Stimulated activated CD4-positive, alpha-beta T cell treated with anti-CD3 and anti-CD28 coated beads, Interleukin-4, amount 100 ng/mL, for 4 hours (primary cell): ENCODE data around the gene EZH1.

Experiments
- DNase-seq, 2 experiments: peaks; one replicate each; pipeline ENCODE4 v3.0.0-alpha.2; 2020

The EZH1 gene

DNA sequence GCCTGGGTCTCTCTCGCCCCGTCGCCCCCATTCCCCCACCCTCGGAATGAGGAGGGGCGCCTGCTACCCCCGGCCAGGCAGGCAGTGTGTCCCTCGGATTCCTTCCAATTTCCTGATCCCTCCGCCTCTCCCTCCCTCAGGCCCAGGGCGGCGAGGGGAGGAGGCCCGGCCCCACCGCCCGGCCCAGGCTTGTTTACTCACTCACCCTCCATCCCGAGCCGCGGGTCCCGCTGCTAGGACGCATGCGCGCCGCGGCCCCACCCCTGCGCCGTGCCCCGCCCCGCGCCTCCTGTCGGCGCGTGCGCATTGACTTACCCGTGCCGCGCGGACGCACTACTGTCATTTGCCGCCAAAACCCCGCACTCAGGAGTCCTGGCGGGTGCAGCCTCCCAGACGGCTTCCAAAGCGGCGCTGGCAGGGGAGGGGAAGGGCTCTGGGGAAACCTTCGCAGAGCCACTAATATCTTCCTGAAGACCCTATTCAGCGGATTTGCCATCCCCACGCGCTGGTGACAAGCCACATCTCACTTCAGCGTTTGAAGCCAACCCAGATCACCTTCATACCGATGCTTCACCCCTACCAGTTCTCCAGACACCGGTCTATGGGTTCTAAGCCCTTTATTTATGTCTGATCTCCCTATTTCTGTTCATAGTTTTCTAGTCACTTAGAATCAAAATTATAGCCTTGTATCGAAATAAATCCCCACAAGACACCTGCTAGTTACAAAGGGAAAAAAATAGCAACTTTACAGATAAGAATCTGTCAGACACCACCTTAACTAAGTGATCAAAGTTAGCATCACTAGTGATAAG, at the start of gene EZH1:
TSS of gene EZH1 (minus strand) at position 235 of the 812 bp plus-strand sequence. CDS start 16,099 bp downstream, outside the sequence.
- DNase-seq: peak; percentile 89 to 91

GRCh38 chr17:42792545-42792944, 47.7 kb upstream of the EZH1 start:
- no peak for DNase-seq

GRCh38 chr17:42791948-42792347, 47.1 kb upstream of the EZH1 start:
- no peak for DNase-seq

- DNase-seq: no peak
Measured at GRCh38 chr17:42787266-42787665, 42.4 kb upstream of the EZH1 start.

DNA sequence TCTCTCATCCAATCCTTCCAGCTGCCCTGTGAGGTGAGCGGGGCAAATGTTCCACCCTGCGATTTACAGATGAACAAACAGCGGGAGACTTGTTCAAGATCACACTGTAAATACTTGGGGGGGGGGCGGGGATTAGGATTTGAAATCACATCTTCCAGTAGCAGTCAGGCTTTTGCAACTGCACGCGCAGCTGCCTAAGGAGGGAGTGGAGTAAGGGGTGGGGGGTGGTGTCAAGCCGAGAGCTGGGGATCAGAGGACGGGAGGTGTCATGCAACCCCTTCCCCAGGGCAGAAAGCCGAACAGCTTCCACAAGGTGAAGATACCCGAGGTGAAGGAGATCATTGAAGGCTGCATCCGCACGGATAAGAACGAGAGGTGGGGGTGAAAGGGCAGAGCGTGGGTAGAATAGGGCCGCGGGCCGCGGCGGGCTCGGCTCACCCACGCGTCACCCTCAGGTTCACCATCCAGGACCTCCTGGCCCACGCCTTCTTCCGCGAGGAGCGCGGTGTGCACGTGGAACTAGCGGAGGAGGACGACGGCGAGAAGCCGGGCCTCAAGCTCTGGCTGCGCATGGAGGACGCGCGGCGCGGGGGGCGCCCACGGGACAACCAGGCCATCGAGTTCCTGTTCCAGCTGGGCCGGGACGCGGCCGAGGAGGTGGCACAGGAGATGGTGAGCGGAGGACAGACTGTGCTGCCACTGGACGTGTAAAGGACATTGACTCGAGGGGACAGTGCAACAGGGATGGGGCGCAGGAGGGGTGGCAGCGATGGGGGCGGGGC, 40.2 kb upstream of the EZH1 start:
- peak in 1 of 2 experiments; percentile 47 for DNase-seq

- DNase-seq: no peak
Measured at GRCh38 chr17:42784409-42784808, 39.6 kb upstream of the EZH1 start.

DNA sequence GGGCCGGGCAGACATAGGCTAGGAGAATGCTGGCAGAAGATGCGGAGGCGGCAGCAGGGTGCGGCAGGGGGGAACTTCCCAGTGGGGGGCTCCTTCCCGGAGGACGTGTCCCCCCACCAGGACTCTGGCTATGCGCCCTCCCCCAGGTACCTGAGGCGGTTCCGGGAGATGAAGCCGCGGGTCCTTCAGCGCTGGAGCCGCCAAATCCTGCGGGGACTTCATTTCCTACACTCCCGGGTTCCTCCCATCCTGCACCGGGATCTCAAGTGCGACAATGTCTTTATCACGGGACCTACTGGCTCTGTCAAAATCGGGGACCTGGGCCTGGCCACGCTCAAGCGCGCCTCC, 38.9 kb upstream of the EZH1 start:
- no peak for DNase-seq

DNA sequence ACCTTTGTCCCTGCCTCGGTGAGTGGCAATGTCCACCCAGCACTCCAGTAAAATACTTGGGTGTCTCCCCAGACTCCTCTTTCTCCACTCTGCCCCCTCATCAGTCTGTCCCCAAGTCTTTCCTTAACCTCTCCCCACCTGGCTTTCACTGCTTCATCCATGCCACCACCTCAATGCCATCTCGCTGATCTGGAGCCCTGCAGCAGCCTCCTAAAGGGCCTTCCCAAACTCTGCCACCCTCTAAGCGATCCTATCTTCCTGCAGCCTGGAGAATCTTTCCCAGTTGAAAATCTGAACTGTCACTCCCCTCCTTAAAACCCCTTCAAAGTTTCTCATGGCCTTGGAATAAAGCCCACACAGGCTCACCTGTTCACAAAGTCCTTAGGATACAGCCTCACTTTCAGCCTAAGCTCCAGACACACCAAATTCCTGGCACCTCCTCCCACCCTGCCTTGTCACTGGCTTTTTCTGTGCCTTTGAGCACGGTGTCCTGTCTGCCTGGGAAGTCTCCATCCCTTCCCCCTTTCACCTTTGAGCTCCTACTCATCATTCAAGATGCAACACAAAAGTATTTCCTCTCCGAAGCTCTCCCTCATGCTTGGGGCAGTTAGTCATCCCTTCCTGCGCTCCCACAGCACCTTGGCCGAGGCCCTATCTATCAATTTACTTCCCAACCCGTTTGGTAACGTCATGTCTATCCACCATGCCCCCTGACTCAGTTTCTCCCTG, 38.4 kb upstream of the EZH1 start:
- DNase-seq: no peak

GRCh38 chr17:42782166-42783061, 37.6 kb upstream of the EZH1 start:
- no peak for DNase-seq

GRCh38 chr17:42781639-42782165, 36.9 kb upstream of the EZH1 start:
- no peak for DNase-seq

DNA sequence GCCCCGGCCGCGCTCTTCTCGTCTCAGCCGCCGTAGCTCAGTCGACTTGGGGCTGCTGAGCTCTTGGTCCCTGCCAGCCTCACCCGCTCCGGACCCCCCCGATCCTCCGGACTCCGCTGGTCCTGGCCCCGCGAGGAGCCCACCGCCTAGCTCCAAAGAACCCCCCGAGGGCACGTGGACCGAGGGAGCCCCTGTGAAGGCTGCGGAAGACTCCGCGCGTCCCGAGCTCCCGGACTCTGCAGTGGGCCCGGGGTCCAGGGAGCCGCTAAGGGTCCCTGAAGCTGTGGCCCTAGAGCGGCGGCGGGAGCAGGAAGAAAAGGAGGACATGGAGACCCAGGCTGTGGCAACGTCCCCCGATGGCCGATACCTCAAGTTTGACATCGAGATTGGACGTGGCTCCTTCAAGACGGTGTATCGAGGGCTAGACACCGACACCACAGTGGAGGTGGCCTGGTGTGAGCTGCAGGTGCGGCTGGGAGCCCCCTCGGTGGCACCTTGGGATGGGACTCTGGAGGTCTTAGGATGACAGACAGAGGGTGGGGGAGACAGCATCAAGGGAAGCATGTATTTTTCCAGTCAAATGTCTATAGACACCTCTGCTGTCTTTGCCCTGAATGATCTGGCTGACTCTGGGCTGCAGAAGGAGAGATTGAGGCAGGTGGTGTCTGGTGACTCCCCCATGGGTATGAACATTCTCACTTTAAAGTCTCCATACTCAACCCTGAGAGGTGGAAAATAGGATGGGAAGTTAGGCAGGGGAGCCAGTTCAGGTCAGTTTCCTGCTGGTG, 36.2 kb upstream of the EZH1 start:
- DNase-seq: no peak

DNA sequence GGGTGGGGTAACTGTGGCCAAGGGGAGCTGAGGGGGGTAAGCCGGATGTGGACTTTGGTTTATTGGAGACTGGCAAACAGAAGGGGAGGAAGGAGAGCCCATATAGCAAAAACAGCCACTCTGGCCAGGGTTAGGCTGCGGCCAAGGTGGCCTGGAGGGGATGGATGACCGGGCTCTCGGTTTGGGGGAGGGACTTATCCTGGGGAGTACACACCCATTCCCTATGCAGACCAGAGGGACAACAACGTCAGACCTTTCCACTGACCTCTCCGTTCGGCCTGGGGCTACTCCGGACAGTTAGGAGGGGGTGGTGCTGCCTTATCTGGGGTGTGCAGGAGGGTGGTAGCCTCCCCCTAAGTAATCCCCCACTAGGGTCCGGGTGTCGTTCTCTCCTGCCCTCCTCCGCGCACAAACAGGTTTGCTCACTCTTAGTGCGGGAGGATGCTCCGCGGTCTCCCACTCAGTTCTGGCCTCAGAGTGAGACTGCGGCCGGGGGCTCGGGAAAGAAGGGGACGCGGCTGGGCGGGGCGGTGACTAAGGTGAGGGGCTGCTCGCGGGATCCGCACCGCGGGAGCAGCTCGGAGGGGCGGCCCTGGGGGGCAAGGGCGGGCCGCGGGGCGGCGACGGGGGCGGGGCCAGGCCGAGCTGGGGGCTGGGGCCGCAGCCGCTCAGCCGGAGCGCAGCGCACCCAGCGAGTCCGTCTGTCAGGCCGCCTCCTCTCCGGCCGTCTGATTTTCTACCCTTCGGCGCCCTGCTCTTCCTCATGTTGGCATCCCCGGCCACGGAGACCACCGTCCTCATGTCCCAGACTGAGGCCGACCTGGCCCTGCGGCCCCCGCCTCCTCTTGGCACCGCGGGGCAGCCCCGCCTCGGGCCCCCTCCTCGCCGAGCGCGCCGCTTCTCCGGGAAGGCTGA, 35.4 kb upstream of the EZH1 start, which contains the start of gene WNK4:
TSS of gene WNK4 (plus strand) at position 675 of the 915 bp plus-strand sequence. CDS start at position 764, 89 bp downstream.
- DNase-seq: no peak

DNA sequence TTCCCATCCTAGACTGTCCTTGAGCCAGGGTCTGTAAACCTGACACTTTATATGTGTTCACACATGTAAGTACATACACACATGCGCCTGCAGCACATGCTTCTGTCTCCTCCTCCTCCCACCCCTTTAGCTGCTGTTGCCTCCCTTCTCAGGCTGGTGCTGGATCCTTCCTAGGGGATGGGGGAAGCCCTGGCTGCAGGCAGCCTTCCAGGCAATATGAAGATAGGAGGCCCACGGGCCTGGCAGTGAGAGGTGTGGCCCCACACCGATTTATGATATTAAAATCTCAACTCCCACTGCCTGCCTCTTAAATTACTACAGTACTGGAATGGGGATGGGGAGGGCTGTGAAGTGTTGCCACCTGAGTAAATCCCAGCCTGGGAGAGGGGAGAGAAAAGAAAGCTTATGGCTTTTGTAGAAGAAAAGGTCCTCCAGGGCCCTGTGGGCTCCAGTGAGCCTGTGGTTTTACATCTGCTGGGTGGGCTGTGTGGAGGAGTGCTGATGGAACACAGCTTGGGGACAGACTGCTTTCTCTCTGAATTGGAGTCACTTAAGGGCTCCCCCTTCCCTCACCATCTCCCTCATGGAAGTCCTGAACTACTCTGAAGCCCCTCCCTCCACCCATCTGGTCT, 34.6 kb upstream of the EZH1 start:
- no peak for DNase-seq

GRCh38 chr17:42778570-42778969, 33.7 kb upstream of the EZH1 start:
- no peak for DNase-seq

GRCh38 chr17:42775534-42776098, 30.8 kb upstream of the EZH1 start:
- DNase-seq: no peak

DNA sequence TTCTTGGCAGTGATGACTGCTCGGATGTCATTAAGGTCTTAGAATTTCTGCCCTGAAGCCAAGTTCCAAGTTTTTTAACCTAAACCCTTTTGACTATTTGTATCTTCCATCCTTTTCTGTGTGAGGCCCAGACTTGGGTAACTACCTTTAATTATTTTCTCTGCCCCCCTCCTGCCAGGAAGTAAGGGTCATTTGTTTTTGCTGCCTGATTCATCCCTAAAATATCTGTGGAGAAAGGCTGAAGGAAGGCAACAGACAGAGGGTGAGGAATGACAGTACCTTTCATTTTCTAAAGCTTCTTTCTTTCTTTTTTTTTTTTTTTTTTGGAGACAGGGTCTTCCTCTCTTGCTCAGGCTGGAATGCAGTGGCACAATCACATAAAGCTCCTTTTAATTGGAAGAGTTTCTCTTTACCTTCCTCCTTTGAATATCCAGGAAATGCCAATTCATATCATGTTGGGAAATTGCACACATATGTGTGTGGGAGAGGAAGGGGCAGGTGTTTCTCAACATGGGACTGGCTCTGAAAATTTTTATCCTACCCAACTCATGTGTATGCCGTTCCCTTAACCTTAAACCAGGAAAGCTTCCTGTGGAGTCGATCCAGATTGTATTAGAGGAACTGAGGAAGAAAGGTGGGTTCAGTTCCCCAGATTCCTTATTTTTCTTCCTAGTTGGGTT, 29.4 kb upstream of the EZH1 start:
- DNase-seq: no peak

DNA sequence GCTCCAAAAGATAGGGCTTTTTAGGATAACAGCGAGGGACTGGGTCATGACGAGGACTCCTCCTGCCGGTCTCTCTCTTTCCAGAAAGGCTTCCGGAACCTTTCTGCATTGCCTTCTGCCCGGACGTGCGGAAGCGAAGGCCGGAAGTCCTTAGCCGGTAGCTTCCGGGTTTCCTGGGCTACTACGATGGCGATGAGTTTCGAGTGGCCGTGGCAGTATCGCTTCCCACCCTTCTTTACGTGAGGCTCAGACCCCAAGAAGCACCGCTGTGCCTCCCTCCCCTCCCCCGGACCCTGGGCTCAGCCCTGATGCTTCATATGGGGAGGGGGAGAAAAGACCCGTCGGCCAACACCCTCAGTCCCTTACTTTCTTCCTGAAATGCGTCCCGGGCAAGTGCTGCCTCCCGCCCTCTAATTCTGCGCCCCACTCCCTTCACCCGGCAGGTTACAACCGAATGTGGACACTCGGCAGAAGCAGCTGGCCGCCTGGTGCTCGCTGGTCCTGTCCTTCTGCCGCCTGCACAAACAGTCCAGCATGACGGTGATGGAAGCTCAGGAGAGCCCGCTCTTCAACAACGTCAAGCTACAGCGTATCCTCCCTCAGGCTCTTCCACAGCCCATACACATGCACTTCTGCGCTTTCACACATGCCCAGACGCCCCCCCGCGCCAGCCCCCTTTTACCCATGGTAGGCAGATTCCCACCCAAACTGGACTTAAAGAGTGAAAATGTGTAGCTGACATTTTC, 28.6 kb upstream of the EZH1 start, which contains the start of gene VPS25:
TSS of gene VPS25 (plus strand) at position 160 of the 746 bp plus-strand sequence. CDS start at position 187, 27 bp downstream.
- DNase-seq: peak; percentile 66 to 71

DNA sequence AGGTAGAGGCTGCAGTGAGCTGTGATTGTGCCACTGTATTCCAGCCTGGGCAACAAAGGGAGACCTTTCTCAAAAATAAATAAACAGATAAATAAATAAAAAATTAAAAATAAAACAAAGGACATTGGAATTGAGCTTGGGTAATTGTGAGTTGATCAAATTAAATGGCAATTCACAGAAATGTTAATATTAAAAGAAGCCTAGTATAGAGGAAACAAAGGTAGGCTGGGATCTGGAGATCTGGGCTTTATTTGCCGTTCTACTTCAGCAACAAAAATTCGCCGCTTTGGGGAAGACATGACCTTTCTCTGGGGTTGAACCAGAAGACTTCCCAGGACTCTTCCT, 28.1 kb upstream of the EZH1 start:
- no peak for DNase-seq
